IgD-negative memory B cell (primary cell): ENCODE results near the gene UBE2M. TPM values are rescaled to one million over a fixed set of nuclear protein-coding genes. Genes with fewer than 3 reads are reported as not detected.
A peak's percentile ranks its signal among the peaks of the same experiment; 100 is the strongest.

Source experiments
- H3K27ac Mint-ChIP-seq, 3 donors: one replicate each; pipeline ENCODE4 v1.8.0; 2020 to 2022; ENCODE audit warnings: mild to moderate bottlenecking in 3 of 3, mixed read lengths in 3 of 3, moderate library complexity in 1 of 3
- H3K27me3 Mint-ChIP-seq: one replicate; pipeline ENCODE4 v1.8.0; 2021; ENCODE audit warnings: mixed read lengths
- H3K36me3 Mint-ChIP-seq: one replicate; pipeline ENCODE4 v1.8.0; 2020; ENCODE audit warnings: mild to moderate bottlenecking, mixed read lengths
- H3K4me1 Mint-ChIP-seq, 3 donors: one replicate each; pipeline ENCODE4 v1.8.0; 2020 to 2022; ENCODE audit warnings: mixed read lengths in 3 of 3, mild to moderate bottlenecking in 1 of 3
- H3K4me3 Mint-ChIP-seq, 4 donors: one replicate each; pipeline ENCODE4 v1.8.0; 2020 to 2022; ENCODE audit warnings: mild to moderate bottlenecking in 4 of 4, mixed read lengths in 4 of 4, moderate library complexity in 3 of 4
- H3K9me3 Mint-ChIP-seq, 3 donors: one replicate each; pipeline ENCODE4 v1.8.0; 2020 to 2021; ENCODE audit warnings: mixed read lengths in 3 of 3, mild to moderate bottlenecking in 1 of 3
- polyA plus RNA-seq: library from polyadenylated mRNA; unstranded; fragments of 300-500 nt; fragmentation: Illumina TruSeq; gene quantifications from one replicate; pipeline ENCODE4 v1.2.3, GENCODE V29; 2021

Gene UBE2M
- polyA plus RNA-seq, 1 donor from 2014 or later, result 10.0 TPM

DNA sequence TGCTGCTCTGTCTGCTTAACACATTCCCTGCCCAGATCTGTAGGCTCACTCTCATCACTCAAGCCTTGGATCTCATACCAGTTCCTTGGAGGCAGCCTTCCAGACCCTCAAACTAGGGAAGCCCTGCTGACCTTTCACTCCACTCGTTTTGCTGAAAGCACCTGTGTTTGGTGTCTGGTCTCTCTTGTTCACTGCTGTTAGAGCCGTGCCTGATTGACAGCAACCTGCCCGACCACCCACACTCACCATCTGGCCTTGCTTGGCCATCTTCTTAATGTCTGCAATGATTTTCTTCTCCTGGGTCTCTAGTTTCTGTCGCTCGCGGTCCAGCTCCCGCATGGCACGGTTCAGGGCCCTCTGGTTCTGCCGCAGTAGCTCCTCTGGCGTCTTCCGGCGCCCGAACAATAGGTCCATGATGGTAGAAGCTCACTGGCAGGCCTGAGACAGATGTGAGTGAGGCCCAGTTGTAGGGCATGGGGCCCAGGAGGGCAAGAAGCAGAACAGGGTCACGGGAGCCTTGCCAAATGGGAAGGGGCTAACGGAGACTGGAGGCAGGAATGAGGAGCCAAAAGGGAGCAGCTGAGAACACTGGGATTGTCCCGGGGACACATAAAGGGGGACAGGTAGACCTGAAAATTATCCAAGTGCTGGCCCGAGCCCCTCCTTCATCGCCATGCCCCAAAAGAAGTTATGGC, 4.5 kb downstream of the UBE2M start:
- Mint-ChIP-seq H3K4me3 (peak overlapping the region; percentile 93 to 99 (median 95)), H3K36me3 (peaks cover 7% of the 10 kb centered on the region), H3K27ac (peak overlapping the region; percentile 99 to 100 (median 99)), H3K4me1 (peaks cover 29 to 33% (median 30%) of the 10 kb centered on the region in 3 donors), H3K9me3 (no peaks in the 10 kb centered on the region), H3K27me3 (no peaks in the 10 kb centered on the region)

DNA sequence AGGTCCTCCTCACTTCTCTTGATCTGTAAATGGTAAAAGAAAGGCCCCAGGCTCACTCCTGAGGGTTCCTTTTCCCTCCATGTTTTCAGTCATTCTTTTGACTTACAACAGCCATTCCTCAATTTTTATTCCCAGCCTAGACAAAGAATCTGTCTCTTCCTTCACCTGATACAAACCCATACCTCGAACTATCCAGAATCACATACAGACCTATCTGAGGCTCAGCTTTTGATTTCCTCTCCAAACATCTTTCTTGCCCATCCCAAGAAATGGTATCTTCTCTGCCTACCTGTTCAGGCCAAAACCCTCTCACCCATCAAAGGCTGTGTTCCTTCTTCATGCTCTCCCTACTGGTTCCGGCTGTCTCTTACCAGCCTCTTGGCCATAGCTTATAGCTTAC, 5.8 kb downstream of the UBE2M start:
- Mint-ChIP-seq H3K4me3 (peak overlapping the region in 1 of 4 donors; percentile 99), H3K27ac (peak overlapping the region; percentile 43 to 88 (median 75)), H3K36me3 (peaks cover 6% of the 10 kb centered on the region), H3K4me1 (peaks cover 23 to 32% (median 26%) of the 10 kb centered on the region in 3 donors), H3K27me3 (no peaks in the 10 kb centered on the region), H3K9me3 (no peaks in the 10 kb centered on the region)

DNA sequence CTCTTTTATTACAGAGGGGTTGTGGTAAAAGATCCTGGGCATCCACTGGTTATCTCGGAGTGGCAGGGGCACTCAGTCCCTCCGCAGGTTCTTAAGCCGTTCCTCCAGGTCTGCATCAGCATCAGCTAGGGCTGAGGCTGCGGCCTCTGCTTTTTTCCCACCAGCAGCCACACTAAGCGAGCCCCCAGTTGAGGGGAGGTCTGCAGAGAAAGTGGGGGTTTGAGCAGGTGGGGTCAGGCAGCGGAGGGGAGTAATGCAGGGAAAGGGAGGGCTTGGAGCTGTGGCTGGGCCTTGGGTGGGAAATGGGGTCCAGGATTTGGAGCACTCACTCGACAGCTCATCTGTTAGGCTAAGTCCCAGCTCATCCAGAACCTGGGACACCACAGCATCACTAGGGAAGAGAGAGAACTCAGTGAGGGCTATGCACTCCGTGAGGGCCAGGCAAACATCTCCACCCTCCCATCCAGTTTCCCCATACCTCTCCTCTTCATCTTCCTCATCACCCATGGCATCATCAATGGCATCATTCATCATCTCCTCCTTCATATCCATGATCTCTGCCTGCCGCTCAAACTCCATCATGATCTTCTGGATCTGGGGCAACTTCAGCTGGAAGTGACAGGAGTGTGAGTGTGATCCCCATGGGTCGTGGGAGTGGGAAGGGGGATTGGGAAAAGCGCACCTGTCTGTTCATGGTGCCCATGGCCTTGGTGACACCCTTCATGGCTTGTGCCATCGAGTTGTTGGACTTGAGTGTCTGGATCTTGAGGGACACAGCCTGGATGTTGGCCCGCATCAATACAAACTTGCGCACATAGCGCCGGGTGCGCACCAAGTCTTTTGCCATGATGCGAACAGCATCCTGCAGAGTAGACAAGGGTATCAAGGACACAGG, 6.6 kb downstream of the UBE2M start:
- no peaks in the 10 kb centered on the region for H3K9me3 Mint-ChIP-seq
- no peaks in the 10 kb centered on the region for H3K27me3 Mint-ChIP-seq
- H3K4me1 Mint-ChIP-seq, result peaks cover 22 to 30% (median 27%) of the 10 kb centered on the region in 3 donors
- peak overlapping the region; percentile 43 to 75 (median 59) for H3K27ac Mint-ChIP-seq
- peaks cover 6% of the 10 kb centered on the region for H3K36me3 Mint-ChIP-seq
- peak overlapping the region in 1 of 4 donors; percentile 99 for H3K4me3 Mint-ChIP-seq

DNA sequence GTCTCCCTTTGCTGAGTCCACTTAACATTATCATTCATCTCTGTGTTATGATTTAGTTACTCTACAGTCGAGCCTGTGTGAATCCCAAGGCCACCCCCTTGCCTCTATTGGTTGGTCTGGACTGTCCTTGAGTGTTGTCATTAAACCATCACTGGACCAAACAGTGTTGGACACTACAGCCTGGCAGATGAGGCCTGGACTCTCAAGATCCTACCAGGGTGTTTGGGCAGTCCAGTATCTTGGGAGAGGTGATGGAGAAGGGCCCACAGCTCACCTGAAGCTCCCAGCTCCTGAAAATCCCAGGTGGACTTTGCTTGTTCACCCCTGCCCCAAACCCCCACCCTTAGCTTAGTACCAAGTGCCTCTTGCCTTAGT, 7.3 kb downstream of the UBE2M start:
- peak overlapping the region in 1 of 4 donors; percentile 99 for H3K4me3 Mint-ChIP-seq
- H3K9me3 Mint-ChIP-seq, result no peaks in the 10 kb centered on the region
- peak overlapping the region in 1 of 3 donors; percentile 75 for H3K27ac Mint-ChIP-seq
- peaks cover 20 to 34% (median 30%) of the 10 kb centered on the region in 3 donors for H3K4me1 Mint-ChIP-seq
- peaks cover 4% of the 10 kb centered on the region for H3K36me3 Mint-ChIP-seq
- H3K27me3 Mint-ChIP-seq, result no peaks in the 10 kb centered on the region

DNA sequence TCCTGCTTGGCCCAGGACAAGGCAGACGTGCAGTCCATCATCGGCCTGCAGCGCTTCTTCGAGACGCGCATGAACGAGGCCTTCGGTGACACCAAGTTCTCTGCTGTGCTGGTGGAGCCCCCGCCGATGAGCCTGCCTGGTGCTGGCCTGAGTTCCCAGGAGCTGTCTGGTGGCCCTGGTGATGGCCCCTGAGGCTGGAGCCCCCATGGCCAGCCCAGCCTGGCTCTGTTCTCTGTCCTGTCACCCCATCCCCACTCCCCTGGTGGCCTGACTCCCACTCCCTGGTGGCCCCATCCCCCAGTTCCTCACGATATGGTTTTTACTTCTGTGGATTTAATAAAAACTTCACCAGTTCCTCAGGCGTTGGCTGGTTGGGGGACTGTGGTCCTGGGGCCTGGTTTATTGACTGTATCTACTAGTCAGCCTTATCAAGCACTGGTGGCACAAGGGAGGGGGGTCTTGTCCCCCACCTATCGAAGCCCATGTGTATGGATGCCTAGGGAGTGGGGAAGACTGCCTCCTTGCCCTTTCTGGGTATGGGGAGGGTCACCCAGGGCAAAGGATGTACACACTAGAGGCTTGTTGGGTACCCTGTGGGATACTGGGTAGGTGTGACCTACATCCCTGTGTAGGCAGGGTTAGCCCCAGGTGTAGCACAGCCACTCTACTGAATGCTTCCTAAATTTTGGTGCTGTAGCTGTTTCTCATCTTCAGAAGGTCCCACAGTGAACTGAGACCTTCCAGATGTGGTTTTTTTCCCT, 7.9 kb downstream of the UBE2M start:
- H3K4me1 Mint-ChIP-seq, result peaks cover 24 to 39% (median 35%) of the 10 kb centered on the region in 3 donors
- peak overlapping the region in 1 of 4 donors; percentile 99 for H3K4me3 Mint-ChIP-seq

DNA sequence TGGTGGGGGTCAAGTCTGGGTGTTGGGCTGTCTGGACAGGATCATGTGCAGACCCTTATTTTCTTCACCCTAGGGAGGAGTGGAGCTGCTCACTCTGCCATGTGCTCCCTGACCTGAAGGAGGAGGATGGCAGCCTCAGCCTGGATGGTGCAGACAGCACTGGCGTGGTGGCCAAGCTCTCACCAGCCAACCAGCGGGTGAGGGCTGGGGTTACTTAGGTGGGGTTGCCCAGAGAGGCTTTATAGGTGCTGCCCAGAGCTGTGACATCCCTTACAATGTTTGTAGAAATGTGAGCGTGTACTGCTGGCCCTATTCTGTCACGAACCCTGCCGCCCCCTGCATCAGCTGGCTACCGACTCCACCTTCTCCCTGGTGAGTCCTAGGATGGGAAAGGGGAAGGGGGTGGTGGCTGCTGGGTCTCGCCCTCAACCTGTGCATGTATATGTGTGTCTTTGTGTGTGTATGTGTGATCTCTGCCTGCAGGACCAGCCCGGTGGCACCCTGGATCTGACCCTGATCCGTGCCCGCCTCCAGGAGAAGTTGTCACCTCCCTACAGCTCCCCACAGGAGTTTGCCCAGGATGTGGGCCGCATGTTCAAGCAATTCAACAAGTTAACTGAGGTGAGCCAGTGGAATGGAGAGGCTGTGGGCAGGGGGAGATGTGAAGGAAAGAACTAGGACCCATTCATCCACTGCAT, 8.6 kb downstream of the UBE2M start:
- H3K4me3 Mint-ChIP-seq, result peak overlapping the region in 1 of 4 donors; percentile 66
- peaks cover 4% of the 10 kb centered on the region for H3K36me3 Mint-ChIP-seq
- peak overlapping the region in 1 of 3 donors; percentile 75 for H3K27ac Mint-ChIP-seq
- no peaks in the 10 kb centered on the region for H3K9me3 Mint-ChIP-seq
- H3K4me1 Mint-ChIP-seq, result peaks cover 18 to 33% (median 30%) of the 10 kb centered on the region in 3 donors
- no peaks in the 10 kb centered on the region for H3K27me3 Mint-ChIP-seq

More for the DNA sequence above, 7.9 kb downstream of the UBE2M start:
- Mint-ChIP-seq H3K36me3 (peaks cover 4% of the 10 kb centered on the region), H3K9me3 (no peaks in the 10 kb centered on the region), H3K27ac (peak overlapping the region in 1 of 3 donors; percentile 75), H3K27me3 (no peaks in the 10 kb centered on the region)

DNA sequence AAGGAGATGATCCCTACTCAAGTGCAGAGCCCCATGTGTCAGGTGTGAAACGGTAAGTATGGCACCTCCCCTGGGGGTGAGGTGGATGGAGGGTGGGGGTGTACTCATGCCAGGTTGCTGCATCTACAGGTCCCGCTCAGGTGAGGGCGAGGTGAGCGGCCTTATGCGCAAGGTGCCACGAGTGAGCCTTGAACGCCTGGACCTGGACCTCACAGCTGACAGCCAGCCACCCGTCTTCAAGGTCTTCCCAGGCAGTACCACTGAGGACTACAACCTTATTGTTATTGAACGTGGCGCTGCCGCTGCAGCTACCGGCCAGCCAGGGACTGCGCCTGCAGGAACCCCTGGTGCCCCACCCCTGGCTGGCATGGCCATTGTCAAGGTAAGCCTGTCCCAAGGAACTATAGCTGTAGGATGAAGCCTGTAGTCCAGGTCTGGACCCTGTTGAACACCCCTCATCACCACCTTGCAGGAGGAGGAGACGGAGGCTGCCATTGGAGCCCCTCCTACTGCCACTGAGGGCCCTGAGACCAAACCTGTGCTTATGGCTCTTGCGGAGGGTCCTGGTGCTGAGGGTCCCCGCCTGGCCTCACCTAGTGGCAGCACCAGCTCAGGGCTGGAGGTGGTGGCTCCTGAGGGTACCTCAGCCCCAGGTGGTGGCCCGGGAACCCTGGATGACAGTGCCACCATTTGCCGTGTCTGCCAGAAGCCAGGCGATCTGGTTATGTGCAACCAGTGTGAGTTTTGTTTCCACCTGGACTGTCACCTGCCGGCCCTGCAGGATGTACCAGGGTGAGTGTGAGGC, 9.3 kb downstream of the UBE2M start:
- peaks cover 14 to 30% (median 25%) of the 10 kb centered on the region in 3 donors for H3K4me1 Mint-ChIP-seq
- no peaks in the 10 kb centered on the region for H3K9me3 Mint-ChIP-seq
- peak overlapping the region in 1 of 4 donors; percentile 32 for H3K4me3 Mint-ChIP-seq
- H3K36me3 Mint-ChIP-seq, result peaks cover 4% of the 10 kb centered on the region
- peak overlapping the region in 1 of 3 donors; percentile 75 for H3K27ac Mint-ChIP-seq
- no peaks in the 10 kb centered on the region for H3K27me3 Mint-ChIP-seq

DNA sequence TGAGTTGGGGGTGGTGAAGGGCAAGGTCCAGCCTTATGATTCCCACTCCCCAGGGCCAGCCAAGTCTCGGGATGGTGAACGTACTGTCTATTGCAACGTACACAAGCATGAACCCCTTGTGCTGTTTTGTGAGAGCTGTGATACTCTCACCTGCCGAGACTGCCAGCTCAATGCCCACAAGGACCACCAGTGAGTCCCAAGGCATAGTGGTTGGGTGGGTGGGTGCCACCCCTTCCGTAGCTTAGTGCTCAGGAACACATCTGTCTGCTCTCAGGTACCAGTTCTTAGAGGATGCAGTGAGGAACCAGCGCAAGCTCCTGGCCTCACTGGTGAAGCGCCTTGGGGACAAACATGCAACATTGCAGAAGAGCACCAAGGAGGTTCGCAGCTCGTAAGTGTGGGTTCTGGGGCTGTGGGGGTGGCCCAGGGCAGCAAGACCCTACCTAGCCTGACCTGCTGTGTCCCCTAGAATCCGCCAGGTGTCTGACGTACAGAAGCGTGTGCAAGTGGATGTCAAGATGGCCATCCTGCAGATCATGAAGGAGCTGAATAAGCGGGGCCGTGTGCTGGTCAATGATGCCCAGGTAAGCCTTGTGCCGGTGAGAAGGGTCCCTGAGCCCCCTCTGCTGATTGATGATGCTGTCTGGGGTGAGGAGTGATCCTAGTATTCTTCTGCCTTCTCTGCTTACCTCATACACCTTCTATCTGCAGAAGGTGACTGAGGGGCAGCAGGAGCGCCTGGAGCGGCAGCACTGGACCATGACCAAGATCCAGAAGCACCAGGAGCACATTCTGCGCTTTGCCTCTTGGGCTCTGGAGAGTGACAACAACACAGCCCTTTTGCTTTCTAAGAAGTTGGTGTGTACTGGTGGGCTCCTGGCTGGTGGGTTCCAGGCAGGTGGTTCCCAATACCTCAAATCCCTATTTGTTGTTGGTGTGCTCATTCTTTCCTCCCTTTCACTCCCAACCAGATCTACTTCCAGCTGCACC, 10.8 kb downstream of the UBE2M start:
- Mint-ChIP-seq H3K4me3 (peak overlapping the region in 2 of 4 donors; percentile 67 to 68), H3K27me3 (peaks cover 4% of the 10 kb centered on the region), H3K27ac (peak overlapping the region in 1 of 3 donors; percentile 98), H3K9me3 (no peaks in the 10 kb centered on the region), H3K36me3 (peaks cover 7% of the 10 kb centered on the region), H3K4me1 (peaks cover 18 to 27% (median 22%) of the 10 kb centered on the region in 3 donors)

DNA sequence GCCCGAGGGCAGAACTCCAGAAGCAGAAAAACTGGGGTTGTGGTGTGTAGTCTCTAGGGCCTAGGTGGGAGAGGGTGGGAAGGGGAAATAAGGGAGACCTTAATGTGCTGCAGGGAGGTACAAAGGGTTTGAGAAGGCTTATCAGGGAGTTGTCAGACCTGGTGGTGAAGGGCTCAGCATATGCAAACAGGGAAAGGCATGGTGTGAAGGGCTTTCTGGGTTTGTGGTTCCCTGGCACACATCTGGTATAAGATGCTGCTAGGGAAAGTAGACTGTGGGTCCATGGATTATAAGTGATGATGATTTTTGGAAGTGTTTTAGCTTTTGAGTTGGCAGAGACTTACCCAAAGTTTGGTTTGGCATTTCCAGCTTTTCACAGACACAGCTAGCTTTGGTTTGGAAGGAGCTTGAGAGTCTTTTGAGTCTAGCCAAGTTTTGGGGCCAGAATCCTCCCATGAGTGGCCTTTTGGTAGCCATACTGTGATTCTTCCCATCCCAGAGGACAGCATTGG, 12.3 kb downstream of the UBE2M start:
- peak overlapping the region; percentile 86 to 98 (median 91) for H3K27ac Mint-ChIP-seq
- peaks cover 4% of the 10 kb centered on the region for H3K27me3 Mint-ChIP-seq
- H3K9me3 Mint-ChIP-seq, result no peaks in the 10 kb centered on the region
- H3K36me3 Mint-ChIP-seq, result peaks cover 7% of the 10 kb centered on the region
- peaks cover 19 to 25% (median 20%) of the 10 kb centered on the region in 3 donors for H3K4me1 Mint-ChIP-seq
- peak overlapping the region; percentile 87 to 97 (median 94) for H3K4me3 Mint-ChIP-seq

DNA sequence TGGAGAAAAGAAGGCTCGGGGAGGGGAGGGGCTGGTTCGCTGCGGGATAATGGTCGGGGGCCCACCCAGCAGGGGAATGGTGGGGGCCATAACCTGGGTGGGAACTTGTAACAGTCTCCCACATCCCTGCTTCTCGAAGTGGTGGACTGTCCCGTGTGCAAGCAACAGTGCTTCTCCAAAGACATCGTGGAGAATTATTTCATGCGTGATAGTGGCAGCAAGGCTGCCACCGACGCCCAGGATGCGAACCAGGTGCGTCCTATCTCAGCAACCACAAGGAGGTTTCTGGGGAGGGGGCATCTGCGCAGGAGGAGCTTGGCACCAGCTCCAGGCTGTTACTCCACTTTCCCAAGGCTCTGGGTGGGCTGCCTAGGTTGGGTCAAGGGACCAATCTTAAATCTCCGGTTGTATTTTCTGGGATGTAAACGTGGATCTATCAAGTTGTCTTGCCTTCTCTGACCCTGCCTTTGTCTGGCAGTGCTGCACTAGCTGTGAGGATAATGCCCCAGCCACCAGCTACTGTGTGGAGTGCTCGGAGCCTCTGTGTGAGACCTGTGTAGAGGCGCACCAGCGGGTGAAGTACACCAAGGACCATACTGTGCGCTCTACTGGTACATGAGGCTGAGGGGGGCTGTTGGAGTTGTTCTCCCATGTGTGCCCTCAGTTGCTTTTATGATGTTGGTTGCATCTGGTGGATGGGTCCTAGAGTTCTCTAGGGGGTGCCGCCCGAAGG, 13.0 kb downstream of the UBE2M start:
- Mint-ChIP-seq H3K36me3 (peaks cover 7% of the 10 kb centered on the region), H3K27ac (peak overlapping the region; percentile 86 to 98 (median 91)), H3K4me1 (peaks cover 19 to 25% (median 20%) of the 10 kb centered on the region in 3 donors), H3K27me3 (peaks cover 4% of the 10 kb centered on the region), H3K9me3 (no peaks in the 10 kb centered on the region), H3K4me3 (peak overlapping the region; percentile 87 to 97 (median 94))

DNA sequence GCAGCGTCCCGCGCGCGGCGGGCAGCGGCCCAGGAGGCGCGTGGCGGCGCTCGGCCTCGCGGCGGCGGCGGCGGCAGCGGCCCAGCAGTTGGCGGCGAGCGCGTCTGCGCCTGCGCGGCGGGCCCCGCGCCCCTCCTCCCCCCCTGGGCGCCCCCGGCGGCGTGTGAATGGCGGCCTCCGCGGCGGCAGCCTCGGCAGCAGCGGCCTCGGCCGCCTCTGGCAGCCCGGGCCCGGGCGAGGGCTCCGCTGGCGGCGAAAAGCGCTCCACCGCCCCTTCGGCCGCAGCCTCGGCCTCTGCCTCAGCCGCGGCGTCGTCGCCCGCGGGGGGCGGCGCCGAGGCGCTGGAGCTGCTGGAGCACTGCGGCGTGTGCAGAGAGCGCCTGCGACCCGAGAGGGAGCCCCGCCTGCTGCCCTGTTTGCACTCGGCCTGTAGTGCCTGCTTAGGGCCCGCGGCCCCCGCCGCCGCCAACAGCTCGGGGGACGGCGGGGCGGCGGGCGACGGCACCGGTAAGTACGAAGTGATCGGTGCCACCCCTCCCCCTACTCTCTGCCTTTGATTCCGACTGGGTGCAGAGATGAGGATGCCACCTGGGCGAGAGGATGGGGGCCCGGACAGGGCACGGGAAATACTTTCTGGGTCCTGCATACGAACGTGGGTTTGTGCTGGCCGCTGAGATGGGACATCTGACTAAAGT, 13.7 kb downstream of the UBE2M start:
- peaks cover 4% of the 10 kb centered on the region for H3K27me3 Mint-ChIP-seq
- peak overlapping the region; percentile 96 to 99 (median 98) for H3K4me3 Mint-ChIP-seq
- peak overlapping the region; percentile 86 to 100 (median 98) for H3K27ac Mint-ChIP-seq
- H3K36me3 Mint-ChIP-seq, result peaks cover 7% of the 10 kb centered on the region
- H3K9me3 Mint-ChIP-seq, result no peaks in the 10 kb centered on the region
- peaks cover 19 to 25% (median 20%) of the 10 kb centered on the region in 3 donors for H3K4me1 Mint-ChIP-seq
